ENCODE results near the gene DOCK9.

GRCh38 chr13:98879127-98879520, 98.7 kb downstream of the DOCK9 start:
- 0 out of 2 replicates have a peak, but pooled peaks have one; percentile 30 for TF ChIP-seq CTCF (conservative IDR thresholded peaks at IDR 0.05; ENCODE audit: low read depth, low read length)
- no peak for TF ChIP-seq EZH2 (IDR thresholded peaks at IDR 0.05; ENCODE audit: borderline replicate concordance, low read depth, low read length, poor library complexity, severe bottlenecking)

All from A673 (cell line).